Stromal cell of bone marrow (primary cell): ENCODE results near the gene AGFG1.

Experiments used
- DNase-seq: peaks from one replicate; pipeline ENCODE4 v3.0.0-alpha.2; 2012; ENCODE audit warnings: low read depth

The AGFG1 gene

GRCh38 chr2:227471924-227472264 is at the start of gene AGFG1:
AGFG1 (plus strand) TSS chr2:227472156; CDS start chr2:227472422, 266 bp downstream.
- DNase-seq = peak; percentile 36

GRCh38 chr2:227423656-227424499 is 48.1 kb upstream of the AGFG1 start:
- DNase-seq = no peak

GRCh38 chr2:227428731-227429285 is 43.1 kb upstream of the AGFG1 start:
- DNase-seq = no peak

GRCh38 chr2:227430639-227431038 is 41.3 kb upstream of the AGFG1 start:
- no peak for DNase-seq

GRCh38 chr2:227433171-227433570 is 38.8 kb upstream of the AGFG1 start:
- no peak for DNase-seq

GRCh38 chr2:227436436-227437174 is 35.4 kb upstream of the AGFG1 start:
- DNase-seq = no peak

- DNase-seq = no peak
These were observed 32.7 kb upstream of the AGFG1 start for GRCh38 chr2:227439214-227439613.

- no peak for DNase-seq
These were observed 29.3 kb upstream of the AGFG1 start for GRCh38 chr2:227442639-227443038.

- DNase-seq = no peak
These were observed 27.9 kb upstream of the AGFG1 start for GRCh38 chr2:227443889-227444568.

- no peak for DNase-seq
These were observed 24.4 kb upstream of the AGFG1 start for GRCh38 chr2:227447606-227448005.

GRCh38 chr2:227450311-227450841 is 21.6 kb upstream of the AGFG1 start:
- DNase-seq = no peak

GRCh38 chr2:227450926-227451654 is 20.9 kb upstream of the AGFG1 start:
- no peak for DNase-seq

GRCh38 chr2:227451655-227451992 is 20.3 kb upstream of the AGFG1 start:
- no peak for DNase-seq

- DNase-seq = no peak
These were observed 18.1 kb upstream of the AGFG1 start for GRCh38 chr2:227453810-227454209.

- DNase-seq = no peak
These were observed 17.6 kb upstream of the AGFG1 start for GRCh38 chr2:227454323-227454860.

- no peak for DNase-seq
These were observed 16.8 kb upstream of the AGFG1 start for GRCh38 chr2:227455200-227455599.

- DNase-seq = no peak
These were observed 15.9 kb upstream of the AGFG1 start for GRCh38 chr2:227456102-227456501.

- no peak for DNase-seq
These were observed 15.2 kb upstream of the AGFG1 start for GRCh38 chr2:227456772-227457171.

GRCh38 chr2:227460070-227460485 is 11.9 kb upstream of the AGFG1 start:
- DNase-seq = no peak

- DNase-seq = no peak
These were observed 11.1 kb upstream of the AGFG1 start for GRCh38 chr2:227460833-227461232.

GRCh38 chr2:227461811-227462461 is 10.0 kb upstream of the AGFG1 start:
- DNase-seq = no peak
